Stimulated activated CD8-positive, alpha-beta memory T cell treated with anti-CD3 and anti-CD28 coated beads, Interleukin-12 subunit alpha, Interleukin-12 subunit beta, amount 100 ng/mL, for 24 hours (primary cell): ENCODE data around the gene RBM34.
"Not testable (repeated sequence)": the region's sequence is repeated elsewhere in the genome, so short reads cannot be mapped to it uniquely, and the experiment has no call there.

Experiments
- DNase-seq: peaks from one replicate; pipeline ENCODE4 v3.0.0-alpha.2; 2020; ENCODE audit errors: extremely low read depth

RBM34 gene

DNA sequence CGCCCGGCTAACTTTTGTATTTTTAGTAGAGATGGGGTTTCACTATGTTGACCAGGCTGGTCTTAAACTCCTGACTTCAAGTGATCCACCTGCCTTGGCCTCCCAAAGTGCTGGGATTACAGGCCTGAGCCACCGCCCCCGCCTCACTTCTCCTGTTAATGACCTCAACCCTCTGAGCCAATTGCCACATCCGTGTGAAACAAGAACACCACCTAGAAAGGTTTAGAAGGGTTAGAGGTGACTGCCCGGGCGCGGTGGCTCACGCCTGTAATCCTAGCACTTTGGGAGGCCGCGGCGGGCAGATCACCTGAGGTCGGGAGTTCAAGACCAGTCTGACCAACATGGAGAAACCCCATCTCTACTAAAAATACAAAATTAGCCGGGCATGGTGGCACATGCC, 68.6 kb downstream of the RBM34 start:
- DNase-seq = not testable (repeated sequence)

DNA sequence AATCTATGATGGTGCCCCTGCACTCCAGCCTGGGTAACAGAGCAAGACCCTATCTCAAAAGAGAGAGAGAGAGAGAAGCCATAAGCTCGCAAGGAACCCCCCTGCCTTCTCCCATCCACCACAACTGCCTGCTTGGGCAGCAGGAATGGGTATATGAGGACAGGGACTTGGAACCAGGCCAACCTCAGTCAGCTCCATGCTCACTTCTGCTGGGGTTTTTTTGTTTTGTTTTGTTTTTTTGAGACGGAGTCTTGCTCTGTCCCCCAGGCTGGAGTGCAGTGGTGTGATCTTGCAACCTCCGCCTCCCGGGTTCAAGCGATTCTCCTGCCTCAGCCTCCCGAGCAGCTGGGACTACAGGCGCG, 69.0 kb downstream of the RBM34 start:
- not testable (repeated sequence) for DNase-seq

DNA sequence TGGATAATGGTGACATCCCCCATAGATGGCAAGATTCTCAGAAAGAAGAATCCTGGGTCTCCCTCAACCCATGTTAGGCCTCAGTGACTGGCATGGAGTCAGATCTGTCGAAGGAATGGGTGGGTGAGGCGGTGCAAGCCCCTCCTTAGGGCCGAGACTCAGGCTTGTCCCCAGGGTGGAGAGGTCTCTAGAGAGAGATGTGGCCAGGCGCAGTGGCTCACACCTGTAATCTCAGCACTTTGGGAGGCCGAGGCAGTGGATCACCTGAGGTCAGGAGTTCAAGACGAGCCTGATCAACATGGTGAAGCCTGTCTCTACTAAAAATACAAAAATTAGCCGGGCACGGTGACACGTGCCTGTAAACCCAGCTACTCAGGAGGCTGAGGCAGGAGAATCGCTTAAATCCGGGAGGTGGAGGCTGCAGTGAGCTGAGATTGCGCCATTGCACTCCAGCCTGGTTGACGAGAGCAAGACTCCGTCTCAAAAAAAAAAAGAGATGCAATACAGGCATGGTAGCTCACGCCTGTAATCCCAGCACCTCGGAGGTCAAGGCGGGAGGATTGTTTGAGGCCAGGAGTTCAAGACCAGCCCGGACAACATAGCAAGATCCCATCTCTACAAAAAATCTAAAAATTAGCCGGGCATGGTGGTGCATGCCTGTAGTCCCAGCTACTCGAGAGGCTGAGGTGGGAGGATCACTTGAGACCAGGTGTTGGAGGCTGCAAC, 69.6 kb downstream of the RBM34 start:
- not testable (repeated sequence) for DNase-seq

DNA sequence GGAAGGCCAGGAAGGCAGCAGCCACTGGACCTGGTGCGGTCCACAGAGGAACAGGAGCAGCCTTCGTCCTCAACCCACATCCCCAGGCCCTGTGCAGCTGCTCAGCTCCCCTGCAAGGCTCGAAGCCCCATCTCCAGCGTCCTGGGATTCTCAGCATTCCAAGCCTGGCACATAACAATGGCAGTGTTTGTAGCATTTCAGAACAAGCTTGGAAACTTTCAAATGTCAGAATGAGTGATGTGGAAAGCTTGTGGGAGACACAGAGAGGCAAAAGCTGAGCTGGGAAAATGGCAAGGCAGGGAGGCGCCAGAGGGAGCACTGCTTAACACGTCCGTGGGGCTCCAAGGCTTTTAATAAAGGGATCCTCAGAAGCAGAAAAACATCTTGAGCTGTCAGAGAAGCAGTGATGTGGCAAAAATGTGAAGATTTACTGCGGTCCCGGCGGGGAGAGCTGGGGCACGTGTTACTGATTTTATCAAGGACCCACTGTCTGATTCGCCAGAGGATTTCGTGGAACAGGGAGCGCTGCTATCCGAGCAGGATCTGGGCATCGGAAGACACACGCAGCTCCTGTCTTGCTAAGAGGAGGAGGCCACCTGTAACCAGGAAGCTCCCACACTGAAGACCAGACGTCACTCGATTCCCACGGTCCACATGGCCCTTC, 70.5 kb downstream of the RBM34 start:
- no peak for DNase-seq

DNA sequence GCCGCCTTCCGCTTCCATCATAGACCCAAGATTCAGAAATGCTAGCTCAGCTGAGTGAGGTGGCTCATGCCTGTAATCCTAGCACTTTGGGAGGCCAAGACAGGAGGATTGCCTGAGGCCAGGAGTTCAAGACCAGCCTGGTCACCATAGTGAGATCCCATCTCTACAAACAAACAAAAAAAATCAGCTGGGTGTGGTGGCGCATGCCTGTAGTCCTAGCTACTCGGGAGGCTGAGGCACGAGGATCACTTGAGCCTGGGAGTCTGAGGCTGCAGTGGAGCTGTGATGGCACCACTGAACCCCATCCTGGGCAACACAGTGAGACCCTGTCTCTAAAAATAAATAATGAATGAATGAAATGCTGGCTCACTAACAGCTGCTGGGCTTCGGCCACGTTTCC, 72.1 kb downstream of the RBM34 start:
- DNase-seq = no peak

DNA sequence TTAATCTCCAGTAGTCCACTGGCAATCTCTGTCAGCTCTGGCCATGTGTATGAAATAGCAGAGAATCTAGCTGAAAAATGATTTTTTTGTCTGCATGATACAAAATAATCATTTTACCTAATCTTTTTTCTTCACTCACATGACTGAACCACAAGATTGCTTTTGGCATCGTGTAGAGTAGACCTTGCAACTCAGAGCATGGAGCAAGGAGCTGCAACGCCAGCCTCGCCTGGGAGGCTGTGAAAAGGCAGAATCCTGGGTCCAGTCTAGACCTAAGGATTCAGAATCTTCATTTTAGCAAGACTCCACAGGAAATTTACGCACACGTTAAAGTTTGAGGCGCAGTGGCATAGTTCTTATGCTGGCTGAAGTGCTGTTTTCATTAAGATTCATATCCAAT, 72.6 kb downstream of the RBM34 start:
- no peak for DNase-seq

DNA sequence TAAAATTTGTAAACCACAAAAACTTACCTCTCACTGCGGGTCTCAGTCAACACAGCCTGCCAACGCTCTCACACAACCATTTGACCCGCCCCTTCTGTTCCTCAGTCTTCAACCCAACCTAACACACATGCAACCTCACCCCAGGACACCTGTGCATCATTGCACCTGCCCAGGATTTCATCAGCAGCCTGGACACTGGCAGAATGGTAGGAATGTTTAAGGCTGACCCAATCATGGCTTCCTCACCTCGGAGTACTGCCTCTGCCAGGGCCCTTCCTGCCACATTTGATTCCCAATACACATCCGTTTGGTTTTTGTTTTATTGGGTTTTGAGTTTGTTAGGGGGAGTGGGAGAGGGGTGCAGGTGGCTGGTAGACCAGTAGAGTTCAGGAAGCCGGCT, 73.1 kb downstream of the RBM34 start:
- DNase-seq = no peak

DNA sequence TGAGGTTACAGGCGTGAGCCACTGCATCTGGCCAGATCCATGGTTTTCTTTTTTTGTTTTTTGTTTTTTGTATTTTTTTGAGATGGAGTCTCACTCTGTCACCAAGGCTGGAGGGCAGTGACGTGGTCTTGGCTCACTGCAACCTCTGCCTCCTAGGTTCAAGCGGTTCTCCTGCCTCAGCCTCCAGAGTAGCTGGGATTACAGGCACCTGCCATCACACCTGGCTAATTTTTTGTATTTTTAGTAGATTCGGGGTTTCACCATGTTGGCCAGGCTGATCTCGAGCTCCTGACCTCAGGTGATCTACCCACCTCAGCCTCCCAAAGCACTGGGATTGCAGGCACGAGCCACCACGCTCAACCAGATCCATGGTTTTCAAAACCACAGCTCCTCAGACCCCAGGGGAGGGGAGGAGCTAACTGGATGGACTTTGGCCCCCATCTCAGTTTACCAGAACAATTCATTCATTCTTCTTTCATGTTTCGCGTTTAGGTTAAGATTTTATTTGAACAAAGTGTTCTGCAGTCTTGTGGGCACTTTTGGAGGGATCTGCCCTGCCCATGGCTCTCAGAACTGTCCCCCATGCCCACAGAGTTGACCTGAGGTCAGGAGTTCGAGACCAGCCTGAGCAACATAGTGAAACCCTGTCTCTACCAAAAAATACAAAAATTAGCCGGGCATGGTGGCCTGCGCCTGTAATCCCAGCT, 75.5 kb downstream of the RBM34 start:
- not testable (repeated sequence) for DNase-seq
